ENCODE data around the gene TK1. TPM values are rescaled to one million over a fixed set of nuclear protein-coding genes. Genes with fewer than 3 reads are reported as not detected.

Gene TK1
- polyA plus RNA-seq, 1 of the 3 experiments (the other 2 are of a cell fraction), result 112 TPM

DNA sequence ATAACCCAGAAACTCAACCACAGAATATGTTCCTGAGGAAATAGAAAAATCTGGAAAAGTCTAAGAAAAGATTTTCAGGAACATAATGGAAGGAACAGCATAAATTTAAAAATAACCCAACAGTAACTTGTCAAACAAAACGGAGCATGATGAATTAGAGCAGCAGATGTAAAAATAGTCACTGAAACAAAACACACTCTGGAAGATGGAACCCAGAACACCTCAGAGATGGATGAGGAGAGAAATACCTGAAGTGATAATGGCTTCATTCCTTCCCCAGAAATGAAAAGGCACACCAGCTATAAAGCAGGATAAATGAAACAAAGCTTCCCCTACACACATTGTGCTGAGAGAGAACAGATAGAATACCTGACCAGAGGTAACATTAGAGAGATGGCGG, 6.3 kb downstream of the TK1 start:
- ChIA-PET POLR2A (no interaction called here), CTCF (interaction anchor here (1.4 to 4.8 kb wide), 2 partner anchors 68 to 70 kb away, joined by 4 to 25 read pairs; no protein-coding TSS in a partner anchor)
- no peak overlapping the region for H3K27ac ChIP-seq (ENCODE audit: low read depth in 2 of 2, low read length in 1 of 2)
- no peaks in the 10 kb centered on the region for H3K36me3 ChIP-seq (replicated peaks in 1 of 2; ENCODE audit: control insufficient read depth in 1 of 2, insufficient read depth in 2 of 2, low read length in 1 of 2)
- H3K4me1 ChIP-seq (ENCODE audit: control insufficient read depth in 1 of 2, insufficient read depth in 2 of 2, low read depth in 1 of 2, low read length in 1 of 2), result peaks cover 0 to 7% of the 10 kb centered on the region in 2 experiments; a peak in 1 of 4 replicates
- H3K79me2 ChIP-seq (ENCODE audit: insufficient read depth), result peaks cover 25% of the 10 kb centered on the region
- no peaks in the 10 kb centered on the region for H3F3A ChIP-seq (replicated peaks; ENCODE audit: insufficient read depth)
- WGBS (ENCODE audit: low lambda C conversion rate), result 91% methylated on average over 2 of the region's 2 CpGs
- no peaks in the 10 kb centered on the region for H3K27me3 ChIP-seq (ENCODE audit: insufficient read depth)
- no peak overlapping the region; the same call in 1 of the 2 replicates for H2AFZ ChIP-seq (ENCODE audit: low read depth)
- no peak overlapping the region for H3K4me2 ChIP-seq
- no peak for TF ChIP-seq FOXJ3 (CRISPR knock-in tag; IDR thresholded peaks at IDR 0.05)
- TF ChIP-seq MEF2A (IDR thresholded peaks at IDR 0.05; ENCODE audit: borderline replicate concordance, low read depth), result no peak
- no peak for TF ChIP-seq EZH2phosphoT487 (IDR thresholded peaks at IDR 0.05; ENCODE audit: borderline replicate concordance, low read depth)
- TF ChIP-seq, protein P1, sequence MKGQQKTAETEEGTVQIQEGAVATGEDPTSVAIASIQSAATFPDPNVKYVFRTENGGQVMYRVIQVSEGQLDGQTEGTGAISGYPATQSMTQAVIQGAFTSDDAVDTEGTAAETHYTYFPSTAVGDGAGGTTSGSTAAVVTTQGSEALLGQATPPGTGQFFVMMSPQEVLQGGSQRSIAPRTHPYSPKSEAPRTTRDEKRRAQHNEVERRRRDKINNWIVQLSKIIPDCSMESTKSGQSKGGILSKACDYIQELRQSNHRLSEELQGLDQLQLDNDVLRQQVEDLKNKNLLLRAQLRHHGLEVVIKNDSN (IDR thresholded peaks at IDR 0.05; ENCODE audit: borderline replicate concordance, low read depth), result no peak
- no peak for TF ChIP-seq EP300 (IDR thresholded peaks at IDR 0.05; ENCODE audit: borderline replicate concordance in 1 of 2, low read depth in 1 of 2, low read length in 1 of 2)
- TF ChIP-seq, protein P2, sequence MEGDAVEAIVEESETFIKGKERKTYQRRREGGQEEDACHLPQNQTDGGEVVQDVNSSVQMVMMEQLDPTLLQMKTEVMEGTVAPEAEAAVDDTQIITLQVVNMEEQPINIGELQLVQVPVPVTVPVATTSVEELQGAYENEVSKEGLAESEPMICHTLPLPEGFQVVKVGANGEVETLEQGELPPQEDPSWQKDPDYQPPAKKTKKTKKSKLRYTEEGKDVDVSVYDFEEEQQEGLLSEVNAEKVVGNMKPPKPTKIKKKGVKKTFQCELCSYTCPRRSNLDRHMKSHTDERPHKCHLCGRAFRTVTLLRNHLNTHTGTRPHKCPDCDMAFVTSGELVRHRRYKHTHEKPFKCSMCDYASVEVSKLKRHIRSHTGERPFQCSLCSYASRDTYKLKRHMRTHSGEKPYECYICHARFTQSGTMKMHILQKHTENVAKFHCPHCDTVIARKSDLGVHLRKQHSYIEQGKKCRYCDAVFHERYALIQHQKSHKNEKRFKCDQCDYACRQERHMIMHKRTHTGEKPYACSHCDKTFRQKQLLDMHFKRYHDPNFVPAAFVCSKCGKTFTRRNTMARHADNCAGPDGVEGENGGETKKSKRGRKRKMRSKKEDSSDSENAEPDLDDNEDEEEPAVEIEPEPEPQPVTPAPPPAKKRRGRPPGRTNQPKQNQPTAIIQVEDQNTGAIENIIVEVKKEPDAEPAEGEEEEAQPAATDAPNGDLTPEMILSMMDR (IDR thresholded peaks at IDR 0.05), result no peak
- no peak for TF ChIP-seq TEAD4 (IDR thresholded peaks at IDR 0.05; ENCODE audit: borderline replicate concordance, insufficient read depth)
- no peak for TF ChIP-seq RCOR1 (IDR thresholded peaks at IDR 0.05; ENCODE audit: low read length)
- TF ChIP-seq ELF1 (IDR thresholded peaks at IDR 0.05), result no peak
- no peak for TF ChIP-seq TAF1 (IDR thresholded peaks at IDR 0.05; ENCODE audit: borderline replicate concordance, low read depth, low read length)
- TF ChIP-seq JUND (IDR thresholded peaks at IDR 0.05), result no peak
- TF ChIP-seq NFIC (IDR thresholded peaks at IDR 0.05; ENCODE audit: borderline replicate concordance), result no peak
- no peak overlapping the region for H3K4me3 ChIP-seq (ENCODE audit: low read depth in 2 of 2, low read length in 1 of 2)
- no peak for DNase-seq
- H3K9ac ChIP-seq, result no peak overlapping the region
- peaks cover 7% of the 10 kb centered on the region; the same call in 1 of the 2 replicates for H4K20me1 ChIP-seq (ENCODE audit: insufficient read depth)
- H3K9me2 ChIP-seq, result no peaks in the 10 kb centered on the region
- no peaks in the 10 kb centered on the region for H3K9me3 ChIP-seq

DNA sequence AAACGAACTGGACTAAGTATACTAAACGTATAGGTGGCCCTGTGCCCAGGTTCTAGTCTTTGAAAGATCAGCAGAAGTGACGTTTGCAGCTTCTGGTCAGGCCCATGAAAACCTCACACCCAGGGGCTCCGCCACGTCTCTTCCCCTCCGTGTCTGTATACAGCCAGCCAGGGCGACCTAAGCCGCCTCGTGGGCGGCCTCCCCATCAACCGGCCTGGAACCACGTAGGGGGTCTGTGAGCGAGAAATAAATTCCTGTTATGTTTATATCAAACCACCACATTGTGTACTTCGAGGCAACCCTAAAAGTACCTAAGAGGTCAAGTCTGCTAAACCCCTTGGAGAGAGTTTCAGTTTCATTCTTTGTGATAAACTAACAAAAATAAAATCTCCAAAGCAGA, 6.8 kb downstream of the TK1 start:
- 91% methylated on average over 14 of the region's 14 CpGs for WGBS (ENCODE audit: low lambda C conversion rate)
- no peaks in the 10 kb centered on the region for H3K9me3 ChIP-seq
- peaks cover 5% of the 10 kb centered on the region; the same call in 1 of the 2 replicates for H4K20me1 ChIP-seq (ENCODE audit: insufficient read depth)
- H3K36me3 ChIP-seq (replicated peaks in 1 of 2; ENCODE audit: control insufficient read depth in 1 of 2, insufficient read depth in 2 of 2, low read length in 1 of 2), result no peaks in the 10 kb centered on the region
- H3K4me3 ChIP-seq (ENCODE audit: low read depth in 2 of 2, low read length in 1 of 2), result no peak overlapping the region
- H3K9me2 ChIP-seq, result no peaks in the 10 kb centered on the region
- H3K4me1 ChIP-seq (ENCODE audit: control insufficient read depth in 1 of 2, insufficient read depth in 2 of 2, low read depth in 1 of 2, low read length in 1 of 2), result peaks cover 0 to 7% of the 10 kb centered on the region in 2 experiments; a peak in 1 of 4 replicates
- no peak overlapping the region for H2AFZ ChIP-seq (ENCODE audit: low read depth)
- CTCF ChIA-PET, result interaction anchor here (1.4 to 4.8 kb wide), 3 partner anchors 10 to 70 kb away, joined by 4 to 25 read pairs (median 7); no protein-coding TSS in a partner anchor
- no peak overlapping the region for H3K27ac ChIP-seq (ENCODE audit: low read depth in 2 of 2, low read length in 1 of 2)
- TF ChIP-seq, protein P3, sequence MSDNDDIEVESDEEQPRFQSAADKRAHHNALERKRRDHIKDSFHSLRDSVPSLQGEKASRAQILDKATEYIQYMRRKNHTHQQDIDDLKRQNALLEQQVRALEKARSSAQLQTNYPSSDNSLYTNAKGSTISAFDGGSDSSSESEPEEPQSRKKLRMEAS (IDR thresholded peaks at IDR 0.05; ENCODE audit: low read depth), result 0 out of 2 replicates have a peak, but pooled peaks have one; percentile 1
- no peak for TF ChIP-seq RXRA (IDR thresholded peaks at IDR 0.05; ENCODE audit: borderline replicate concordance, low read depth)
- H3K4me2 ChIP-seq, result no peak overlapping the region
- H3F3A ChIP-seq (replicated peaks; ENCODE audit: insufficient read depth), result no peaks in the 10 kb centered on the region
- DNase-seq, result no peak
- H3K9ac ChIP-seq, result no peak overlapping the region
- POLR2A ChIA-PET, result no interaction called here
- H3K79me2 ChIP-seq (ENCODE audit: insufficient read depth), result peaks cover 20% of the 10 kb centered on the region
- no peaks in the 10 kb centered on the region for H3K27me3 ChIP-seq (ENCODE audit: insufficient read depth)

Measured in SK-N-SH (cell line).